Measurements from ENCODE around the gene C10orf90. TPM values are rescaled to one million over a fixed set of nuclear protein-coding genes. Genes with fewer than 3 reads are reported as not detected.

The C10orf90 gene
- total RNA-seq, 2 donors from 2014 or later: 0.33 TPM; not detected in 1

DNA sequence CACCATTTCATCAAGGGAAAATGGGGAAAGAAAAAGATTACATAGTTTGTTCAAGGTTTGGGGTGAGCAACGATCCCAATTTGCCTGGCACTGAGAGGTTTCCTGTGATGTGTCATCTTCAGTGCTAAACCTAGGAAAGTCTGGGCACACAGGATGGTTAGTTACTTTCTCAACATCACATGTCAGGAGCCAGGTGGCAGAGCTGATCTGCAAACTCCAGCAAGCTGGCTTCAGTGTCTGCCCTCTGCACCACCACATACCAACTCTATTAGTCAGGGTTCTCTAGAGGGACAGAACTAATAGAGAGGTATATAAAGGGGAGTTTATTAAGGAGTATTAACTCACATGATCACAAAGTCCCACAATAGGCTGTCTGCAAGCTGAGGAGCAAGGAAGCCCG lies 293.5 kb downstream of the C10orf90 start:
- no peak for TF ChIP-seq CTCF (conservative IDR thresholded peaks at IDR 0.05)
- peaks cover 2% of the 10 kb centered on the region for H3K27me3 Mint-ChIP-seq (ENCODE audit: insufficient read depth)
- no peak overlapping the region for H3K27ac Mint-ChIP-seq
- H3K27ac ChIP-seq (ENCODE audit: low read depth, low read length): no peak overlapping the region
- no peak overlapping the region for H3K4me3 ChIP-seq (ENCODE audit: low read length)
- H3K27me3 ChIP-seq (ENCODE audit: control insufficient read depth, insufficient read depth, low read length, poor library complexity, severe bottlenecking): no peaks in the 10 kb centered on the region
- peaks cover 36% of the 10 kb centered on the region for H3K9me3 Mint-ChIP-seq
- peaks cover 36% of the 10 kb centered on the region for H3K9me3 ChIP-seq (ENCODE audit: control insufficient read depth, low read length)
- no peaks in the 10 kb centered on the region for H3K36me3 ChIP-seq (ENCODE audit: control insufficient read depth, insufficient read depth, low read length)
- H3K36me3 Mint-ChIP-seq (ENCODE audit: low read depth): no peaks in the 10 kb centered on the region
- H3K4me3 Mint-ChIP-seq: no peak overlapping the region
- H3K4me1 Mint-ChIP-seq: peaks cover under 1% of the 10 kb centered on the region
- no peaks in the 10 kb centered on the region for H3K4me1 ChIP-seq (ENCODE audit: control insufficient read depth, insufficient read depth, low read length)
- no peak for DNase-seq
- 84 to 91% methylated on average over 2 of the region's 2 CpGs for WGBS, 2 experiments (ENCODE audit: insufficient coverage in 1 of 2, insufficient read length in 1 of 2)
- H3K9ac ChIP-seq (ENCODE audit: extremely low read depth, low read length, poor library complexity, severe bottlenecking): no peak overlapping the region

GRCh38 chr10:126375926-126376554 lies 294.5 kb downstream of the C10orf90 start:
- Histone ChIP-seq H3K36me3 (ENCODE audit: control insufficient read depth, insufficient read depth, low read length) (no peaks in the 10 kb centered on the region), H3K9me3 (ENCODE audit: control insufficient read depth, low read length) (peaks cover 36% of the 10 kb centered on the region), H3K4me1 (ENCODE audit: control insufficient read depth, insufficient read depth, low read length) (no peaks in the 10 kb centered on the region), H3K9ac (ENCODE audit: extremely low read depth, low read length, poor library complexity, severe bottlenecking) (no peak overlapping the region), H3K27me3 (ENCODE audit: control insufficient read depth, insufficient read depth, low read length, poor library complexity, severe bottlenecking) (no peaks in the 10 kb centered on the region), H3K4me3 (ENCODE audit: low read length) (no peak overlapping the region), H3K27ac (ENCODE audit: low read depth, low read length) (no peak overlapping the region)
- WGBS, 2 experiments (ENCODE audit: insufficient coverage in 1 of 2, insufficient read length in 1 of 2): 100% methylated on average over 1 of the region's 1 CpG
- H3K4me1 Mint-ChIP-seq: no peaks in the 10 kb centered on the region
- H3K4me3 Mint-ChIP-seq: no peak overlapping the region
- peaks cover 36% of the 10 kb centered on the region for H3K9me3 Mint-ChIP-seq
- H3K27ac Mint-ChIP-seq: no peak overlapping the region
- H3K36me3 Mint-ChIP-seq (ENCODE audit: low read depth): no peaks in the 10 kb centered on the region
- H3K27me3 Mint-ChIP-seq (ENCODE audit: insufficient read depth): peaks cover 2% of the 10 kb centered on the region
- DNase-seq: no peak
- no peak for TF ChIP-seq CTCF (conservative IDR thresholded peaks at IDR 0.05)

GRCh38 chr10:126375299-126375698 lies 295.2 kb downstream of the C10orf90 start:
- Mint-ChIP-seq H3K9me3 (peaks cover 36% of the 10 kb centered on the region), H3K27ac (no peak overlapping the region)

More at GRCh38 chr10:126375299-126375698, 295.2 kb downstream of the C10orf90 start:
- Histone ChIP-seq H3K27ac (ENCODE audit: low read depth, low read length) (no peak overlapping the region), H3K9ac (ENCODE audit: extremely low read depth, low read length, poor library complexity, severe bottlenecking) (no peak overlapping the region), H3K4me1 (ENCODE audit: control insufficient read depth, insufficient read depth, low read length) (no peaks in the 10 kb centered on the region), H3K36me3 (ENCODE audit: control insufficient read depth, insufficient read depth, low read length) (no peaks in the 10 kb centered on the region), H3K27me3 (ENCODE audit: control insufficient read depth, insufficient read depth, low read length, poor library complexity, severe bottlenecking) (no peaks in the 10 kb centered on the region), H3K9me3 (ENCODE audit: control insufficient read depth, low read length) (peaks cover 36% of the 10 kb centered on the region), H3K4me3 (ENCODE audit: low read length) (no peak overlapping the region)
- no peak for DNase-seq
- Mint-ChIP-seq H3K4me1 (no peaks in the 10 kb centered on the region), H3K4me3 (no peak overlapping the region), H3K36me3 (ENCODE audit: low read depth) (no peaks in the 10 kb centered on the region), H3K27me3 (ENCODE audit: insufficient read depth) (no peaks in the 10 kb centered on the region)
- TF ChIP-seq CTCF (conservative IDR thresholded peaks at IDR 0.05): no peak

Other genes starting within 250 kb of the C10orf90 start
- gene DOCK1, start 234.7 kb upstream of the C10orf90 start, total RNA-seq: 10 to 100 TPM; 72.4 to 89.3 TPM

Measured in endodermal cell (in vitro differentiated cells).